Stomach (tissue), 9 donors: ENCODE data around the gene SCYGR7. TPM values are rescaled to one million over a fixed set of nuclear protein-coding genes. Genes with fewer than 3 reads are reported as not detected.

ENCODE experiments used
- DNase-seq, 2 donors: peaks; one replicate each; pipeline versions ENCODE4 v3.0.0 to v3.0.0-alpha.2; 2013 to 2019
- H3K27ac ChIP-seq, 5 donors: fragments of 200-600 bp in 4 of 5; sonication (generic) in 4 of 5; one replicate each; pipeline ENCODE4 v1.5.1; 2013 to 2019; ENCODE audit warnings: mild to moderate bottlenecking in 1 of 5, moderate library complexity in 1 of 5
- H3K27me3 ChIP-seq, 3 donors: fragments of 200-600 bp; sonication (generic); one replicate each; pipeline ENCODE4 v1.5.1; 2017 to 2019; ENCODE audit warnings: mixed run types in 1 of 3
- H3K36me3 ChIP-seq, 4 donors: fragments of 200-600 bp; sonication (generic); 1 replicate in 3 of 4; 2 replicates in 1 of 4; pipeline ENCODE4 v1.5.1; 2016 to 2019
- H3K4me1 ChIP-seq, 4 donors: fragments of 200-600 bp; sonication (generic); one replicate each; pipeline ENCODE4 v1.5.1; 2016 to 2019
- H3K4me3 ChIP-seq, 4 donors: fragments of 200-600 bp; sonication (generic) in 3 of 4; one replicate each; pipeline ENCODE4 v1.5.1; 2016 to 2019; ENCODE audit warnings: mild to moderate bottlenecking in 1 of 4
- H3K9me3 ChIP-seq, 4 donors: fragments of 200-600 bp; sonication (generic); one replicate each; pipeline ENCODE4 v1.5.1; 2016 to 2019
- EP300 ChIP-seq: sonication (generic); formaldehyde crosslinking; IDR thresholded peaks from one replicate; pipeline ENCODE4 v1.6.1; 2017; ENCODE audit warnings: antibody characterized with exemption
- POLR2A ChIP-seq, 4 donors: fragments of 450-650 bp; IDR thresholded peaks; one replicate each; pipeline ENCODE4 v1.6.1; 2016; ENCODE audit warnings: antibody characterized with exemption in 4 of 4, control low read depth in 2 of 4, mild to moderate bottlenecking in 1 of 4, moderate library complexity in 1 of 4
- WGBS, 5 donors: extraction: QIAGEN DNeasy Blood & Tissue Kit in 3 of 5; methylation state at CpG; one replicate each; pipeline versions ENCODE4 v1.1.5 to v1.1.7; 2013 to 2018; 5-methylcytosine and 5-hydroxymethylcytosine counted together
- intact Hi-C: fragments of 100-400 bp; cut with DNase I; formaldehyde crosslinking; loops from one replicate; pipeline ENCODE4 v1.15.1; 2023; ENCODE audit warnings: low total_unique reads
- polyA plus RNA-seq, 3 donors: library from polyadenylated mRNA; stranded (reverse); fragments of 200-250 nt; gene quantifications; one replicate each; pipeline ENCODE4 v1.2.3, GENCODE V29; 2013
- small RNA-seq, 4 donors: library from RNA; depleted of rRNA; stranded (forward); fragments of <200 nt; gene quantifications; one replicate each; pipeline ENCODE3, GENCODE V24; 2016
- total RNA-seq, 5 donors: library from RNA; depleted of rRNA; stranded (reverse); fragments of >200 nt; gene quantifications; one replicate each; pipeline versions ENCODE4 v1.1.0 to v1.2.3, GENCODE V29; 2014 to 2016
- TF ChIP-seq, protein P1 (sequence below), 7 experiments: fragments of 450-650 bp in 4 of 7; fragments of 200-600 bp in 3 of 7; sonication (generic) in 3 of 7; IDR thresholded peaks; one replicate each; pipeline ENCODE4 v1.5.1; 2016 to 2019; ENCODE audit warnings: antibody characterized with exemption in 7 of 7, control low read depth in 2 of 7, mild to moderate bottlenecking in 1 of 7
- donor health status: healthy with polysubstance abuse.
- donor health status: Bipolar disorder and iron deficiency.
- donor health status: healthy.

Gene SCYGR7
- total and polyA plus RNA-seq, 8 donors, result not detected

DNA sequence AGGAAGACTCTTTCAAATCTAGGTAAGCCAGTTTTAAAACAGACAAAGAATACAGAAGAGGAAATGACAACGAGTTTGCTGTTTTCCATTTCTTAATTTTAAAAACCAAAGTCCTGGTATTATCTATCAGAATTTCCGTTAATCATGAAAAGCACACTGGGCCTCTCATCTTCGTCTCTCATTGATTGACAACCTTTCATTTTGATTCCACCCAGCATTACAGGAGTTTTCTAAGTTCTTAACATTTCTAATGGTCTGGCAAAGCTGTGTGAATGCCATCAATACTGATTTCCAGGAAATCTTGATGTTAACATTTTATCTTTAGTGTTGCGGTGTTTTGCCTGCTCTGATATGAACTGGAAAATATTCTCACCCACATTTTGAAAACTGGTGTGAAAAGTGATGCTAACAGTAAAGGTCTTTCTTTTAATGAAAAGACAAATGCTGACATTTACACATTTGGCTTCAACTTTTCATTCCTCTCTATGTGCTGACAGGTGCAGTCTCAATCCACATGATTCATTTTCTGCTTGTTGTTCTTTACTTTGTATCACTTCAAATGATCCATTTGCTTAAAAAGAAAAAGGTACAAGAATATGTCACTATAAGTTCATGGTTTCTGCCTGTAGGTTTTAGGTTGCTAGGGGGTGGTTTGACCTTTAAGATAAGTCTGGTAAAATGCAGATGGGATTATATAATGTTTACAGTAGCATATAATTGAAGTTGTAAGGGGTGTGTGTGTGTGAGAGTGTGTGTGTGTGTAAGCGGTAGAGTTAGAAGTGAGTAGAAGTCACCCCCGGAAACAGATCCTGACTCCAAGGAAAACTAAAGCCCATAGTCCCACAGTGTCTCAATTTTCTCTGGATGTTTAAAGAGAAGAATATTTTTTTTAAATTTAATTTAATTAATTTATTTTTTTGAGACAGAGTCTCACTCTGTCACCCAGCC lies 47.0 kb downstream of the SCYGR7 start:
- no peaks in the 10 kb centered on the region for H3K27me3 ChIP-seq
- H3K4me1 ChIP-seq, result no peaks in the 10 kb centered on the region
- no peak overlapping the region for H3K4me3 ChIP-seq
- intact Hi-C loops, result no loop called here
- 51 to 63% (median 59%) methylated on average over 6 of the region's 6 CpGs for WGBS, 5 donors
- H3K27ac ChIP-seq, result no peak overlapping the region
- H3K9me3 ChIP-seq, result no peaks in the 10 kb centered on the region
- no peak for DNase-seq
- no peak for TF ChIP-seq POLR2A (IDR thresholded peaks at IDR 0.05)
- TF ChIP-seq EP300, result no peak
- TF ChIP-seq, protein P1, sequence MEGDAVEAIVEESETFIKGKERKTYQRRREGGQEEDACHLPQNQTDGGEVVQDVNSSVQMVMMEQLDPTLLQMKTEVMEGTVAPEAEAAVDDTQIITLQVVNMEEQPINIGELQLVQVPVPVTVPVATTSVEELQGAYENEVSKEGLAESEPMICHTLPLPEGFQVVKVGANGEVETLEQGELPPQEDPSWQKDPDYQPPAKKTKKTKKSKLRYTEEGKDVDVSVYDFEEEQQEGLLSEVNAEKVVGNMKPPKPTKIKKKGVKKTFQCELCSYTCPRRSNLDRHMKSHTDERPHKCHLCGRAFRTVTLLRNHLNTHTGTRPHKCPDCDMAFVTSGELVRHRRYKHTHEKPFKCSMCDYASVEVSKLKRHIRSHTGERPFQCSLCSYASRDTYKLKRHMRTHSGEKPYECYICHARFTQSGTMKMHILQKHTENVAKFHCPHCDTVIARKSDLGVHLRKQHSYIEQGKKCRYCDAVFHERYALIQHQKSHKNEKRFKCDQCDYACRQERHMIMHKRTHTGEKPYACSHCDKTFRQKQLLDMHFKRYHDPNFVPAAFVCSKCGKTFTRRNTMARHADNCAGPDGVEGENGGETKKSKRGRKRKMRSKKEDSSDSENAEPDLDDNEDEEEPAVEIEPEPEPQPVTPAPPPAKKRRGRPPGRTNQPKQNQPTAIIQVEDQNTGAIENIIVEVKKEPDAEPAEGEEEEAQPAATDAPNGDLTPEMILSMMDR (IDR thresholded peaks at IDR 0.05), result no peak
- H3K36me3 ChIP-seq, result no peaks in the 10 kb centered on the region

Small RNA genes within 50 kb of the gene (small RNA-seq; reads per million reads assigned to genes)
- gene RNA5SP121, result 0 reads per million in 4 donors
- gene SNRPGP8, result 0 reads per million in 4 donors

Other genes starting within 250 kb of the SCYGR7 start
- gene SCYGR2, start 129.4 kb upstream of the SCYGR7 start, total RNA-seq, result not detected
- not detected for gene SCYGR2, start 129.4 kb upstream of the SCYGR7 start, polyA plus RNA-seq
- gene SCYGR3, start 113.5 kb upstream of the SCYGR7 start, total RNA-seq, result not detected
- not detected for gene SCYGR3, start 113.5 kb upstream of the SCYGR7 start, polyA plus RNA-seq
- gene SCYGR4, start 110.8 kb upstream of the SCYGR7 start, total RNA-seq, result not detected
- gene SCYGR4, start 110.8 kb upstream of the SCYGR7 start, polyA plus RNA-seq, result not detected
- not detected for gene SCYGR5, start 61.5 kb upstream of the SCYGR7 start, total RNA-seq
- gene SCYGR5, start 61.5 kb upstream of the SCYGR7 start, polyA plus RNA-seq, result not detected
- gene SLC19A3, start 10.3 kb upstream of the SCYGR7 start, total RNA-seq, result 1 to 10 TPM; 1.7 to 9.3 (median 3.6) TPM
- under 1 TPM in 2 of 3 donors, not detected in 1; 0.43 to 0.56 TPM for gene SLC19A3, start 10.3 kb upstream of the SCYGR7 start, polyA plus RNA-seq
- not detected for gene SCYGR6, start 3.6 kb upstream of the SCYGR7 start, total RNA-seq
- gene SCYGR6, start 3.6 kb upstream of the SCYGR7 start, polyA plus RNA-seq, result not detected
- not detected for gene SCYGR8, start 17.6 kb downstream of the SCYGR7 start, total RNA-seq
- gene SCYGR8, start 17.6 kb downstream of the SCYGR7 start, polyA plus RNA-seq, result not detected
- 10 to 100 TPM in 1 of 5 donors, 1 to 10 TPM in 2, not detected in 2; 1.8 to 14.6 (median 8.7) TPM for gene CCL20, start 85.5 kb downstream of the SCYGR7 start, total RNA-seq
- 10 to 100 TPM in 2 of 3 donors, 1 to 10 TPM in 1; 8.6 to 75.8 (median 34.4) TPM for gene CCL20, start 85.5 kb downstream of the SCYGR7 start, polyA plus RNA-seq
- gene DAW1, start 143.3 kb downstream of the SCYGR7 start, total RNA-seq, result not detected
- under 1 TPM in 1 of 3 donors, not detected in 2; 0.25 TPM for gene DAW1, start 143.3 kb downstream of the SCYGR7 start, polyA plus RNA-seq